ENCODE measurements around the gene EXD2.
A peak's percentile ranks its signal among the peaks of the same experiment; 100 is the strongest.

Gene EXD2

DNA sequence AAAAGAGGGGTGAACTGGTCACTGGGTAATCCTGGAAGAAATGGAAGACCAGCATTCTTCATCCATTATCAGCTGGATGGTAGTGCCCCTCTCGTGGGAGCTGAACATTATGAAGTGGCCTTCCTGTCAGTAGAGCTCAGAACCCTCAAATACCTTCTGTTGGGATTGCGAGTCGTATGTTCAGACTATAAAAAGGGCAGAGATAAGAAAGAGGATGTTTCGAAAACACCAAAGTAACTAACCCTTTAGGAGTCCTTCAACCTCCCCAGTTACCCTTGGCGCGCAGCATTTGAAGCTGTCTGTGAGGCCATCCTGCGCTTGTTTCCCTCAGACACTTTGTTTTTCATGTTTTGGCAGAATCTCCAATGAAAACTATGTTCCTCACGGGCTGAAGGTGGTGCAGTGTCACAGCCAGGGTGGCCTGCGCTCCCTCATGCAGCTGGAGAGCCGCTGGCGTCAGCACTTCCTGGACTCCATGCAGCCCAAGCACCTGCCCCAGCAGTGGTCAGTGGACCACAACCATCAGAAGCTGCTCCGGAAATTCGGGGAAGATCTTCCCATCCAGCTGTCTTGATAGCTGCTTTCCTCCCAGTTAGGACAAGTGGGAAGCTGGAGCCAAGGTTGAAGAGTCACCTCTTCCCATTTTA lies 49.4 kb downstream of the EXD2 start:
- TF ChIP-seq, protein P1, sequence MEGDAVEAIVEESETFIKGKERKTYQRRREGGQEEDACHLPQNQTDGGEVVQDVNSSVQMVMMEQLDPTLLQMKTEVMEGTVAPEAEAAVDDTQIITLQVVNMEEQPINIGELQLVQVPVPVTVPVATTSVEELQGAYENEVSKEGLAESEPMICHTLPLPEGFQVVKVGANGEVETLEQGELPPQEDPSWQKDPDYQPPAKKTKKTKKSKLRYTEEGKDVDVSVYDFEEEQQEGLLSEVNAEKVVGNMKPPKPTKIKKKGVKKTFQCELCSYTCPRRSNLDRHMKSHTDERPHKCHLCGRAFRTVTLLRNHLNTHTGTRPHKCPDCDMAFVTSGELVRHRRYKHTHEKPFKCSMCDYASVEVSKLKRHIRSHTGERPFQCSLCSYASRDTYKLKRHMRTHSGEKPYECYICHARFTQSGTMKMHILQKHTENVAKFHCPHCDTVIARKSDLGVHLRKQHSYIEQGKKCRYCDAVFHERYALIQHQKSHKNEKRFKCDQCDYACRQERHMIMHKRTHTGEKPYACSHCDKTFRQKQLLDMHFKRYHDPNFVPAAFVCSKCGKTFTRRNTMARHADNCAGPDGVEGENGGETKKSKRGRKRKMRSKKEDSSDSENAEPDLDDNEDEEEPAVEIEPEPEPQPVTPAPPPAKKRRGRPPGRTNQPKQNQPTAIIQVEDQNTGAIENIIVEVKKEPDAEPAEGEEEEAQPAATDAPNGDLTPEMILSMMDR (conservative IDR thresholded peaks at IDR 0.05; ENCODE audit: low read length): no peak
- no peak overlapping the region for H3K4me3 ChIP-seq (ENCODE audit: low read length)
- no peak for DNase-seq (ENCODE audit: low read depth)

- H3K4me3 ChIP-seq (ENCODE audit: low read length): no peak overlapping the region
- TF ChIP-seq, protein P1 (conservative IDR thresholded peaks at IDR 0.05; ENCODE audit: low read length): no peak
- DNase-seq (ENCODE audit: low read depth): no peak
Observed at GRCh38 chr14:69241577-69241976, 50.3 kb downstream of the EXD2 start.

- peak; percentile 77 for DNase-seq (ENCODE audit: low read depth)
- H3K4me3 ChIP-seq (ENCODE audit: low read length): no peak overlapping the region
- TF ChIP-seq, protein P1 (conservative IDR thresholded peaks at IDR 0.05; ENCODE audit: low read length): peak; percentile 77
Observed at GRCh38 chr14:69242311-69243224, 51.3 kb downstream of the EXD2 start.

DNA sequence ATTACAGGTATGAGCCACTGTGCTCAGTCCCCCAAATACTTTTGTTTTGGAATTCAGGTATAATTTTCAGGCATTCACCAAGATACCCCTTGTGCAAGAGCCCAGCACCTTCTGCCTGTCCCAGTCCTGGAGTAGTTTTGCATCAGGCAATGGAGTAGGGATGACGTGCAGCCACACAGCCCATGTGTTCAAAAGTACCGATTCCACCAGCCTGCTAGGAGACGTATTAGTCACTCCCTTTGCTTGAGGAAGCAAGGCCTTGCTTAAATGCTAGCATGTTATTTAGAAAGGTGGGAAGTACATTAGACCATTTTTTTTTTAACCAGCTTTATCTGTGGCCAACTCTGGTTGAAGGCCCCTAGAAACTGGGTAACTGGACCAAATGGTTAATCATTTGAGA lies 53.6 kb downstream of the EXD2 start:
- peak; percentile 25 for DNase-seq (ENCODE audit: low read depth)
- H3K4me3 ChIP-seq (ENCODE audit: low read length): no peak overlapping the region
- TF ChIP-seq, protein P1 (conservative IDR thresholded peaks at IDR 0.05; ENCODE audit: low read length): no peak

DNA sequence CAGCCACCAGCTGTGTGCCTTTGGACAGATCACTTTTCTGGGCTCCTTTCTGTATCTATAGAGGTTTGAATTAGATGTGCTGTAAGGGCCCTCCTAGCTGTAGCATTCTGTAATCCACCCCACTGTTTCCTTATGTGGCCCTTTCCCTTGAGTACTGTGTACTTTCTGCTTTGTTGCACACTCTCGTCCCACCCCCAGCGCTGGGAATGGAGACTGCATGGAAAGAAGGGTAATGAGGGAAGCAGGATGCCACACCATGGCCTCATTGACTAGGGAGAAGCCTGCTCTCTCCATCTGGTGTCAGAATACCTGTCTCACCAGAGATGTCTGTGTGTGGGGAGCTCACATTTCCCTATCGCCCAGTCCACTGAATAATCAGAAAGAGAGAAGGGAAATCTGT lies 55.0 kb downstream of the EXD2 start:
- no peak for DNase-seq (ENCODE audit: low read depth)
- TF ChIP-seq, protein P1 (conservative IDR thresholded peaks at IDR 0.05; ENCODE audit: low read length): no peak
- H3K4me3 ChIP-seq (ENCODE audit: low read length): no peak overlapping the region

DNA sequence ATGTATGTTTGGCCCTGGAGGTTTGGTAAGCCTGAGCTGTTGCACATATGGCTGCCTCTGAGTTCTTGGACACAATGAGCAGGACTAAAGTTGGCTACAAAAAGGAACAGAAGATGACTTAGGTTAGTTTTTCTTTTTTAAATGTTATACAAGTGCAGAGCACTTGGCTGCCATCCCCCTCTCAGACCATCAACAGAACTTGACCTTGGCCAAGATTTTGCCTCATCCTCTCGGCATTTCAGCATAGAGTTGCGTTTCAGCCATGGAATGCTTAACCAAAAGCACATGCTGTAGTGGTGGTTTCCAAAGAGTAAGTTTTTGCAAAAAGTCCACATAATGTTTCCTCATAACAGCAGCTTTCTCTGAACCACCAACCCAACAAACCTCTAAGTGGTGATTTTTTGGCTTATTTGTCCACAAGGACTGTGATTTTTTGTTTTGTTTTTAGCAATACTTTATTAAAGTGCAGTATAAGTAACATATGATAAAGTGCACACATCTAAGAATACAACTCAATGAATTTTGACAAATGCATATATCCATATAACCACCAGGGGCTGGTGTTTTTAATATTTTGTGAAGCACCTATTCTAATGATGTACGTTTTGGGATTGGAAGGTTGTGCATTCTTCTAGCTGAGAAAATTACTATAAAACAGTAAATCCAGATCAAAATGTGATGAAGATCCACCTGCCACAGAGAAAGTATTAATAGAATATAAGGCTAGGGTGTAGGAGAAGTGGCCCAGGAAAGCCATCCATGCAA lies 56.6 kb downstream of the EXD2 start:
- H3K4me3 ChIP-seq (ENCODE audit: low read length): no peak overlapping the region
- DNase-seq (ENCODE audit: low read depth): peak; percentile 98
- TF ChIP-seq, protein P1 (conservative IDR thresholded peaks at IDR 0.05; ENCODE audit: low read length): peak; percentile 58

All from AG10803 (cell line).